GM18909 (cell line): ENCODE measurements around the gene TSPAN17.

Experiments
- ATAC-seq: cut with Tn5 transposase; IDR thresholded peaks from one replicate; pipeline ENCODE4 v1.9.1; 2021; ENCODE audit warnings: mild to moderate bottlenecking; ENCODE audit not compliant: unreplicated experiment, poor library complexity

TSPAN17 gene

DNA sequence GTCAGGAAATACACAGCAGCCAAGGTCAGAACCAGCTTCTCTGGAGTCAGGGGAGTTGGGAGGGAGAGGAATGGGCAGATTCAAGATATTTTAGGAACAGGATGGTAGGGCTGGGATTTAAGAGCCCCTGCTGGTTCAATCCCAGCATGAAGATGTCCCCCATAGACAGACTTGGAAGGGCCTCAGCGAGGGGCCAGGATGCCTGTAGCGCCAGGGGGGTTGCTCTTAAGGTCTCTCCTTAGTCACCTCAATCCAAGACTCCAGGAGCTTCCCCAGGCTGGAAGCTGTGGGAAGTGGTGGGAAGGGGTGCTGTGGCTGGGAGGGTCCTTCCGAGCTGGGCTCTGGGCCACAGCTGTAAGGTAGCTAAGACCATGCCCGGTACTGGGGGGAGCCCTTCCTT, 8.1 kb upstream of the TSPAN17 start:
- no peak for ATAC-seq

DNA sequence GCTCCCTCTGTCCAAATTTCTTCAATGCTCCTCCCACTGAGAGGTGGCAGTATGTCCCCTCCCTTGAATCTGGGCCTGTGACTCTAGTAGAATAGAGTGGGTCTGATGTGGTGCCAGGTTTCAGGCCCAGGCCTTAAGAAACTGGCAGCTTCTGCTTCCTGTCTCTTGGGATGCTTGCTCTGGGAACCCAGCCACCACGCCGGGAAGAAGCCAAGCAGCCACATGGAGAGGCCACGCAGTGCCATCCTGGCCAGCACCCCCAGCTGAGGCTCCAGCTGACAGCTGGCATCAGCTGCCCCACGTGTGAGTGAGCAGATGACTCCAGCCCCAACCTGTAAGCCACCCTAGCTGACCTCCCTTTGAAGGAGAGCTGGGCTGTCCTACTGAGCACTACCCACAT, 7.3 kb upstream of the TSPAN17 start:
- ATAC-seq, result no peak

DNA sequence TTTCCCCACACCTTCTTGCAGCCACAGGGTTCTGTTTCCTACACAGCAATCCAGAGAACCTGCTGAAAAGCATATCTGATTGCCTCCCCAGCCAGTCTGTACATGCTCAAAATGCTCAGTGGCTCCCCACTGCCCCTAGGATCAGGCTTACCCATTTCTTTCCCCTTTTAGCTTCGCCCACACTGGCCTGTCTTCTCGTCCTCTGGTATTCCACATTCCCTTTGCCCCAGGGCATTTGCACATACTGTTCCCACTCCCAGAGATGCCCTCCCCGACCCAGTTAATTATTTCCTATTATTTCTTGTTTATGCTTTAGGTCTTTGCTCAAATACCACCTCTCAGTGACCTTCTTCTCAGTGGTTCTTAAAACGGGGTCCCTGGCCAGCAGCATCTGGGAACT, 6.7 kb upstream of the TSPAN17 start:
- ATAC-seq, result no peak

DNA sequence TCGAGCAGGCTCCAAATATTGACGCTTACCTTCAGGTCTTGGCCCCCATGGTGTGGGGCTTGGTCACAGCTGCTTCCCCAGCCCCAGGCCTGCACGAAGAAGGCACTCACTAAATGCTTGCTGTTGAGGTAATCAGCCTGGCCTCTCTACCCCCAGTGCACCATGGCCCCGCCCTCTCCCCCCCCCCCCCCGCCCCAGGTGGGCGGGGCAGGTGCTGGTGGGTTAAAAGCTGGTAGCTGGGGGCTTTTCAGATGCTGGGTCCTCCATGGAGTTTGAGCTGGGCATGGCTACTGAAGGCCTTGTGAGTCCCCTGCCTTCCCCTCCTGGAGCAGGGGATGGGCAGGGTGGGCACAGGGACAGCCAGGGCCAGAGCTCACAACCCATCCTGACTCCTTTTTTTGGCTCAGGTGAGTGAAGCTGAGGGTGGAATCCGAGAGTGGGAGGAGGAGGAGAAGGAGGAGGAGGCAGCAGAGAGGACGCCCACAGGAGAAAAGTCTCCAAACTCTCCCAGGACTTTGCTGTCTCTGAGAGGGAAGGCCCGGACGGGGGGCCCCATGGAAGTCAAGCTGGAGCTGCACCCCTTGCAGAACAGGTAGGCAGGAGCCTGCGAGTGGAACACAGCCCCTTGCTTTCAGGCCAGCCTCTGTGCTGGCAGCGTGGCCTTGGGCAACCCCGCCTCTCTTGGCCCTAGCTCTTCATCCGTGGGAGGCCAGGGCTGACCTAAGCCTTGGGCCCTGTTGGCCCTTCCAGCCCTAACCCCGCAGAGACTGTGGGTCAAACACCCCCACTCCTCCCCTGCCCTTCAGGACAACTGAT, 4.4 kb upstream of the TSPAN17 start:
- ATAC-seq, result no peak

DNA sequence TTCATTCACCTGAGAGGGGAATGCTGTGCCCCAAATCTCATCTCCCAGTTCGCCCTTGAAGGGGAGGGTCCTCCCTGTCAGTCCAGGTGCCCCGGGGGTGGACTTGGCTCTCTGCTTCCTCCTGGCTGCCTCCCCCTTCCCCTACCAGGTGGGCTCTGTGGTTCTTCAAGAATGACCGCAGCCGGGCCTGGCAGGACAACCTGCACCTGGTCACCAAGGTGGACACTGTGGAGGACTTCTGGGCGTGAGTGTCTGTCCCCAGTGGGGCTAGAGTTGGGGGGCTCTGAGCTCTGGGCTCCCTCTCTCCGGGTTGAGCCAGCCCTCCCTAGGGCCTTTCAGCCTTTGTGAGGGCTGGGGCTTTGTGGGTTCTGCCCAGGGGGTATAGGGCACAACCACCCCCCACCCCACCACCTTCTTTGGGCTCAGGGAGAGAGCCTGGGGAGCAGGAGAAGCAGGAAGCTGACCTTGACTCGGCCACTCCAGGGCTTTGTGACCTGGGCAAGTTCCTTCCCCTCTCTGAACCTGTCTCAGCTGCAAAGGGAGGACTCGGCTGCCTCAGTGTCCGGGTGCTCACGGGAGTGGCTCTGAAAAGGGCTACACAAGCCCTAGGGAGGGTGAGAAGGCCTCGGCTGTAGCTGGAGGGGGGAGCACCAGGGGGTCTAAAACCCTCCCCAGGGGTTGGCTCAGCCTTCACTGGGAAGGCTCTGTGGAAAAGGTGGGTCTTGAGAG, 3.6 kb upstream of the TSPAN17 start:
- no peak for ATAC-seq

DNA sequence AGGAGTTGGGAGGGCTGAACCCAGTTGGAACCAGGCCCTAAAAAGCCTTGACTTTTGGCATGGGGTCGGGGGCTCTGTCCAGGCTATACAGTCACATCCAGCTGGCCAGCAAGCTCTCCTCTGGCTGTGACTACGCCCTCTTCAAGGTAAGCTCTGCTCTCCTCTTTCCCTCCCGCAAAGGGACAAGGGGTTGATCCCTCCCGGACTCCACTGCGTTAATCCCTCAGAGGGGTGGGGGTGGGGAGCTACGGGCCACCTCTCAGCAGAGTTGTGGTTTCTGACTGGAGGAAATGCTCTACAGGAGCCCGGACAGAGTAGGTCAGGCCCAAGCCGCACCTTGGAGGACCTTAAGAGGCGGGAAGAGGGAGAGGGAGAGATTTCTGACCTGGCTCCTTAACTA, 3.0 kb upstream of the TSPAN17 start:
- ATAC-seq, result no peak

DNA sequence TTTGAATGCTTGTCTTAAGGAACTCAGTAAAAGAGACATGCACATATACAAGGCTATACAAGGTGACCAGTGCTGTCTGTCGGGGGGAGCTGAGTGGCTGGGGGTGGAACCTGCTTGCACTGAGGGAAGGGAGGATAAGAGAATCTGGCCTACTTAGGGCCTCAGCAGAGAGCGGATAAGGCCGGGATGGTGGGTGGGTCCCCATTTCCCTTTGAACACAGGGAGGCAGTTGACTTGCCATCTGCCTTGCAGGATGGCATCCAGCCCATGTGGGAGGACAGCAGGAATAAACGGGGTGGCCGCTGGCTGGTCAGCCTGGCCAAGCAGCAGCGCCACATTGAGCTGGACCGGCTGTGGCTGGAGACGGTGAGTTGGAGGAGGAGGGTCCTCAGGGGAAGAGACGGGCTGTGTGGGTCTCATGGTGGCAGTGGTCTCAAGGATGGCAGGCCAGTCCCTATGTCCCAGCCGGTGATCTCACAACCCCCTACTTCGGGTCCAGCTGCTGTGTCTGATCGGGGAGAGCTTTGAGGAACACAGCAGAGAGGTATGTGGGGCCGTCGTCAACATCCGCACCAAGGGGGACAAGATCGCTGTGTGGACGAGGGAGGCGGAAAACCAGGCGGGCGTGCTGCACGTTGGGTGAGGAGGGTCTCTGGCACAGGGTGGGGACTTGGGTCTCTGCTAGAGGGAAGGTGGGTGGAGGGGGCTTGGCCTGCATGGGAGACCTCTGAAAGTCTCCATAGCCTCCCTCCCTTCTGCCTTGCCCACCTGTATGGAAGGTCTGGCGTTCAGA, 2.2 kb upstream of the TSPAN17 start:
- no peak for ATAC-seq

DNA sequence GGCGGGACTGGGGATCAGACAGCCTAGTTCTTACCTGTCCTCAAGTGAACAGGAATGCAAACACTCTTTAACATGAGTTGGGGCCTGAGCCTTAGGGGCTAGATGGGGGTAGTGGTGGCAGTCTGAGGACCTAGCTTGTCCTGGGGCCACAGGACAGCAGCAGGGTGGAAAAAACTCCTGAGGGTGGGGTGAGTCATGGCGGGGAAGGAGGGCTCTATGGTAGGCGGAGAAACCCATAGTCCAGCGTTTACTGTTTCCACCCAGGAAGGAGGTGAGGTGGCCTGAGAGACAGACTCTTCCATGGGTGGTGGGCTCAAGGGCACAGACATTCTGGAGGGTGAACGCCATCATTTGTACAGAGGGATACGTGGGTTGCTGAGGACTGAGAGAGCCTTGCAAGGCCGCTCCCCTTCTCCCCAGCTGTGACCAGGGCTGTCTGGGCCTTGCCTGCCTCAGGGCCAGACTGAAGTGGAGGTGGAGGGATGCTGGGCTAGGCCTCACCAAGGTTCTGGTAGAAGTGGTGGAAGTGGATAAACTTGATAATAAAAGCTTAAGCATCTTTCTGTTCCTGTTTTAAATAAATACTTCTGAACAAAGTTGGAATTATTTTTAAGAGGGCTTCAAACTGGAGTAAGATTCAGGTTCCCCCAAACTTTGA, 1.1 kb upstream of the TSPAN17 start:
- no peak for ATAC-seq

DNA sequence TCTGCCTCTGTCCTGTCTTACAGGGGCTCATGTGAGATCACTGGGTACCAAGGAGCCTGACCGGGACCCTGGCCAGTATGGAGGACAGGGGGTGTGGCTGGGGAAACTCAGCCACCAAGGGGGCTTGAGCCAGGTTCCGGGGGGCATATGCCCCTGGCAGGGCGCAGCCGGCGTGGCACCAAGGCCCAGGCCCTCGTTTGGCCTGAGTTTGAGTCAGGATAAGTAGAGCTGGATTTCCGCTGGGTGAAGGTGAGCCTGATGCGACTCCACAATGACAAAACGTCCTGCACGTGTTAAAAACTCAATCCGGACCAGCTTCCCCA, 616 bp upstream of the TSPAN17 start:
- ATAC-seq, result no peak

DNA sequence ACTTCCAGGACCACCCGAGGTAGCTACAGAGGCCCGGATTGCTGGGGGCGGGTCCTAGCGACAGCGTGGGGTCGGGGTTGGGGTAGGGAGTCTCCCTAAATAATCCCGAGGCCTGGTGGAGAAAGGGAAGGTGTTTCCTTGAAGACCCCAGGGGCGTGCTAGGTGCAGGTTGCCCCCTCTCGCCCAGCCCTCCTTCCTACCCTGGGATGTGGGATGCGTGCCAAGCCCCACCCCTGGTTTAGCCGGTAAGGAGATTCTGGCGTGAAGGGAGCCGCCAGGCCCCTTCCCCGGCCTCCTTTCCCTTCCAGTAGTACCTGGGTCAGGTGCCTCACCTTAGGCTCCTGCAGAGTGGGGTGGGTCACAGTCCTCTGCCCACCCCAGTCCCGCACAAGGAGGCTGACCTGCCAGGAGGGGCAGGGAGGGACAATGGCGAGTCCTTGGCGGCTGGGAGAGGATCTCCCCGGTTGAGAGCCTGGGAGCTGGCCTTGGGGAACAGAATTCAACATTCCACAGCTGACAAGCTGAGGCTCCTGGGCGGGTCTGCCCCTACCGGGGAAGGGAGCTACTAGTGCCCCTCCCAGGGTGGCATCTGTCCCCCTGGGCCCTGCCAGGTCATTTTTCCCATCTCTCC, 674 bp downstream of the TSPAN17 start:
- ATAC-seq, result no peak

DNA sequence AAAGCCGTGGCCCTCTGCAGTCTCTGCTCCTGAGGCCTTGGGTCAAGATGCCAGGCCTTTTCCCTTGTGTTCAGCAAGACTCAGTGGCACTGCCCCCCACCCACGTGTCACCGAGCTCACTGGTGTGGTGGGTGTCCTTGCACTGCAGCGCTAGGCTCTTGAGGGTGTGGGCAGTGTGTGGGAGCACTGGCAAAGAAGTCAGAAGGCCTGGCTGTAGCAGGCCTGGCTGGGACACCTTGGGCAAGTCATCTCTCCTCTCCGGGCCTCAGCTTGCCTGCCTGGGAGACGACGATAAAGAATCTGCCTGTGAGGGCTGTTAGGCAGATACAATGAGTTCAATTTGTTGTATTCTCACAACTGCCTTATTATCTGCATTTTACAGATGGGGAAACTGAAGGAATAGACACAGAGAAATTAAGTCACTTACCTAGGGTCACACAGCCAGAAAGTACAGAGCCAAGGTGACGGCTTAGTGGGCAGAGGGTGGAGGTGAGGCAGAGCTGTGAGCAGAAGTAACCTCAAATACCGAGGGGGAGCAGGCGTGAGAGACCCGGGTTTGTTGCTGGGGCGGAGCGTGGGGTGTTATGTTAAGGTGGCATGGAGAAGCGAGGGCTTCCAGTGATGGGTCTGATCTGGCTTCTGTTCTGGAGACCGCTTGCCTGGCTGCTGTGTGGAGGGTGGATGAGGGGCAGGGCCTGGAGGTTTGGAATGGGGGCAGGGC, 1.4 kb downstream of the TSPAN17 start:
- ATAC-seq, result no peak

DNA sequence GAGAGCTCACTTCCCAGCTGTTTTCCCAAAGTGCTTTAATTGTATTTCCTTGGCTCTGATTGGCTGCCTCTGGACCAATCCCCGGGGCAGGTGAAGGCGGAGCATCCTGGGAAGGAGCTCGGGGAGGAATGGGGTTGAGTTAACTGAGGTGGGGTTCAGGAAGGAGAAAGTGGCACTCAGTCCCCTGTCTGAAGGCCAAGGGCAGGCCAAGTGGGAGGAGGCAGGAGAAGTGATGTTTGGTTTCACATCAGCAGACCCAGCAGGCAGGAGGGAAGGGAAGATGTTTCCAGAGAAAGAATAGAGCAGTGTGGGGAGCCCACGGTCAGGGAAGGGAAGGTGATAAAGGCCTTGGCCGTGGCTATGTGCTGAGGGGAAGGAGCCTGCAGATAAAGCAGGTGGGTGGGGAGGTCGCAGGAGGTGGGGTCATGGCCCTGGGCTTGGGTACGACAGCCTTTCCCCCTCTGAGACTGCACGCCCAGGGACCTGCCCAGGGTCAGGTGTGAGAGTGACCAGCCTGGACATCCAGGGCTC, 3.1 kb downstream of the TSPAN17 start:
- no peak for ATAC-seq

DNA sequence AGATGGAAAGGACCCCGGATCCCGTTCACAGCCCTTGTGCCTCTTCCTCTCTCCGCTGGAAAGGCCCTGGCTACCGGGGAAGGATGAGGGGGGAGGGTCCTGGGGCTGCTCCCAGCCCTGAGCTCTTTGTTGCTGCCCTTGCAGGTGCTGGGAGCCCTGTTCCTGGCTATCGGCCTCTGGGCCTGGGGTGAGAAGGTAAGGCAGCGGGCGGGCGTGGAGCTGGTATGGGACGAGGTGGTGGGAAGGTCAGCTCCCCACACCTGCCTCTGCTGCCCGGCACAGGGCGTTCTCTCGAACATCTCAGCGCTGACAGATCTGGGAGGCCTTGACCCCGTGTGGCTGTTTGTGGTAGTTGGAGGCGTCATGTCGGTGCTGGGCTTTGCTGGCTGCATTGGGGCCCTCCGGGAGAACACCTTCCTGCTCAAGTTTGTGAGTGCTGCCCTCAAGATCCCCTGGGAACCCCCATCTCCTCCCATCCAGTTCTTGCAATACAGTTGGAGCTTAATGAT, 4.2 kb downstream of the TSPAN17 start:
- no peak for ATAC-seq

DNA sequence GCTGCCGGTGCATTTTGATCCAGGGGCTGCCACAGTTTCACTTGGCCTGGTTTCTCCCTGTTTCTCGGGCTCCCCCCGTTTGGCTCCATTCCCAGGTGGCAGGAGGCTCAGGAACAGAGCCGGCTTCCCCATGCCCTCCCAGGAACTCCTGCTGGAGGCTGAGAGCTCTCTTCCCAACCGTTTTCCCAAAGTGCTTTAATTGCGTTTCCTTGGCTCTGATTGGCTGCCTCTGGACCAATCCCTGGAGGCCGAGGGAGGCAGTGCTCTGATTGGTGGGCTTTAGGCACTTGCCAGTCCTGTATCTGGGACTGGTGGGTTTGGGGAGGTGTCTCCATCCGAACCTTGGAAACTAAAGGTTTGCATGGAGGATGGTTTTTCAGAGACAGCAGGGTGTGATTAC, 4.9 kb downstream of the TSPAN17 start:
- no peak for ATAC-seq

DNA sequence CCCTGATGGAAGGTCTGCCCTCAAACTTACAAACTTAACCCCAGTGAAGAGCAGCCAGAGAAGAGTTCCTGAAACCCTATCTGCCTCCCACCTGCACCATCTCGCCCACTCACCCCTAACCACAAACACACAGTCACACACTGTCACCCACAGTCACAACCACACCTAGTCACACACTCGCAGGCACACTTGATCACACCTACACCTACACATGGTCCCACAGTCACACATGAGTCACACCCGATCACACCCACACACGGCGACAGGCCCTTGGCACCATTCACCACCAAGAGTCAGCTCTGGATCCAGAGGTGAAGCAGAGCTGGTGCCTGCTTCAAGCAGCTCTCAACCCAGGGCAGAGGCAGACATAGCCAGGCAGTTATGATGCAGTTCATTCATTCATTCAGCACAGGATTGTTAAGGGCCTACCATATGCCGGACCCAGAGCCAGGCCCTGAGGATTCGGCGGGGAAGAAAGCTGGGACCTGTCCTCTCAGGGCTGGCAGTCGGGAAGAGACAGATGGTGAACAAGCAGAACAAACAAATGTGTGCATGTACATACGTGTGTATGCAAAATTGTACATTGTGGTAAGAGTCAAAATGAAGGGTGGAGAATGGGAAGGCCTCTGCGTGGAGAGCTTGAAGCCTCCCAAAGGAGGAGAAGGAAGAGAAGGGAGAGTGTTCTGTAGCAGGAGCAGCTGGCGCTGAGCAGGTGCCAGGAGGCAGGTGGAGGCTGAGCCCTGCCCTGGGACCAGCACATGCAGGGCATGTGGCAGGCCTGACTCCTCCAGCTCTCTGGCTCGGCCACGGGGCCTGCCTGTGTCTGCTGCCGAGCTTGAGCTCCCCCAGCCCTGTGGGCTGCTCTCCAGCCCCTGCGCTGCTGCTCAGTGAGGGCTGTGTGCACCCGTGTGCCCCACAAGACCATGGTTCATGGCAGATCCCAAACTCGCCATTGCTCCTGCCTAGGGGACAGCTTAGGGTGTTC, 6.4 kb downstream of the TSPAN17 start:
- no peak for ATAC-seq

DNA sequence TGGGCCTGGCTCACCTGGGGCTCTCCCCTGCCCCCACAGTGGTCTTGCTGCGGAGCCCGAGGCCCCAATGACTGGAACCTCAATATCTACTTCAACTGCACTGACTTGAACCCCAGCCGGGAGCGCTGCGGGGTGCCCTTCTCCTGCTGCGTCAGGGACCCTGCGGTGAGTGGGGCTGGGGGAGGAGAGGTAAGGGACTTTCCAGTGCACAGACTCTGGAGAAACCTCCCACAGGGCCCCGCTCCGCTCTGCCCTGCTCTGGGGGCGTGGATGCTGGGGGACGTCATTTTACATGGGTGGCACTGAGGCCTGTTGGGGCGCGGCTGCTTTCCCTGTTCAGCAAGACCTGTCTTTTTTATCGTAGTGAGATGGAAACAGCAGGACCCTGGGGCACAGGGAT, 7.6 kb downstream of the TSPAN17 start:
- ATAC-seq, result no peak

DNA sequence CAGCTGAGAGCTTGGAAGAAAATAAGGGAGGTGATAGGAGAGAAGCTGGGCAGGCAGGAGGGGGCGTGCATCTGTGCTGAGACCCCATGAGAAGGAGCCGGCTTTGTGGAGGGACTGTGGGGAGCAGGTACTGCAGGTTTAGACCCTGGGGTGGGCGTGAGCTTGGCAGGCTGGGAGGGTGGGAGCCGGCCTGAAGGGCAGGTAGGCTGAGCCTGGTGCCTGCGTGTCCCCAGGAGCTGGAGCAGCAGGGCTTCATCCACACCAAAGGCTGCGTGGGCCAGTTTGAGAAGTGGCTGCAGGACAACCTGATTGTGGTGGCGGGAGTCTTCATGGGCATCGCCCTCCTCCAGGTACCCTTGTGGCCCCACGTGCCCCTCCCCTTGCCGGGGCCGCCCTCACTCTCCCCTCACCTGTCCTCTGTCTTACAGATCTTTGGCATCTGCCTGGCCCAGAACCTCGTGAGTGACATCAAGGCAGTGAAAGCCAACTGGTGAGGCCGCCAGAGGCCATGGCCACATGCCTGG, 9.2 kb downstream of the TSPAN17 start:
- ATAC-seq, result no peak
